VCaP (cell line): Measurements from ENCODE around the gene VEPH1.

ENCODE experiments used
- H3K27ac ChIP-seq: fragments of 450-650 bp; 2 replicates; pipeline ENCODE4 v1.5.1; 2017
- TF ChIP-seq, protein P1 (sequence below): fragments of 450-650 bp; conservative IDR thresholded peaks from 2 replicates; pipeline ENCODE4 v1.5.1; 2017; ENCODE audit warnings: mild to moderate bottlenecking, moderate library complexity

VEPH1 gene

DNA sequence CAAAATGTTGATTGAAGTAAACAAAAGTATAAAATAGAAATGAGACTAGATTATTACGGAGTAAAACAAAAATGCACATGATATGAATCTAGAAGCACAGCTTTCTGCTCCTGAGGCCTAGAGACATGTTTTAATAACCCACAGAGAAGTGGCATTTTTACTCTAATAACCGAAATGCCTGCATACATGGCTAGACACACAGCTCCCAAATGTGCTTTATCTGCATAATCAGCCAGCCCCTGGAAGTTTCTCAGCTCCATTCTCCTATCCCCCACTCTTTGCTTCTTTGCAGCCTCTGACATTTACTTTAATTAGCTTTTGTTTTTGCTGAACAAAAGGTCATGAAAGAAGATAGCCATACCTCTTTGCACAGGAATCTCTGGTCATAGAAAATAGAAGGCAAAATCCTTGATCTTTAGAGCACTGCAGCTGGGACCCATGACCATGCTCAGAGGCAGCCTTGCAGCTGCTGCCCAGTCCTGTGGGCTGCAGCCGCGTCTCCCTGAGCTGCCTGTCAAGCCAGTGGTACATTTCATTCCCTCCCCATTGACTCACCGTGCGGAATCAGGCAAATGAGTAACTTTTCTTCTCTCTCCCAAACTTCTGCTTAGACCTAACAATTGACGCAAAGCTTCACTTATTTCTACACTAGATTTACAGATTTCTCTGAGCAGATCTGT is at the start of gene VEPH1:
Gene VEPH1, minus strand, starts transcription at position 501 of the 680 bp plus-strand sequence. CDS start 8,067 bp downstream, outside the sequence.
- peak within 1 kb of the TSS; percentile 12; the same call in 1 of the 2 replicates for H3K27ac ChIP-seq
- TF ChIP-seq, protein P1, sequence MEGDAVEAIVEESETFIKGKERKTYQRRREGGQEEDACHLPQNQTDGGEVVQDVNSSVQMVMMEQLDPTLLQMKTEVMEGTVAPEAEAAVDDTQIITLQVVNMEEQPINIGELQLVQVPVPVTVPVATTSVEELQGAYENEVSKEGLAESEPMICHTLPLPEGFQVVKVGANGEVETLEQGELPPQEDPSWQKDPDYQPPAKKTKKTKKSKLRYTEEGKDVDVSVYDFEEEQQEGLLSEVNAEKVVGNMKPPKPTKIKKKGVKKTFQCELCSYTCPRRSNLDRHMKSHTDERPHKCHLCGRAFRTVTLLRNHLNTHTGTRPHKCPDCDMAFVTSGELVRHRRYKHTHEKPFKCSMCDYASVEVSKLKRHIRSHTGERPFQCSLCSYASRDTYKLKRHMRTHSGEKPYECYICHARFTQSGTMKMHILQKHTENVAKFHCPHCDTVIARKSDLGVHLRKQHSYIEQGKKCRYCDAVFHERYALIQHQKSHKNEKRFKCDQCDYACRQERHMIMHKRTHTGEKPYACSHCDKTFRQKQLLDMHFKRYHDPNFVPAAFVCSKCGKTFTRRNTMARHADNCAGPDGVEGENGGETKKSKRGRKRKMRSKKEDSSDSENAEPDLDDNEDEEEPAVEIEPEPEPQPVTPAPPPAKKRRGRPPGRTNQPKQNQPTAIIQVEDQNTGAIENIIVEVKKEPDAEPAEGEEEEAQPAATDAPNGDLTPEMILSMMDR, result no peak

DNA sequence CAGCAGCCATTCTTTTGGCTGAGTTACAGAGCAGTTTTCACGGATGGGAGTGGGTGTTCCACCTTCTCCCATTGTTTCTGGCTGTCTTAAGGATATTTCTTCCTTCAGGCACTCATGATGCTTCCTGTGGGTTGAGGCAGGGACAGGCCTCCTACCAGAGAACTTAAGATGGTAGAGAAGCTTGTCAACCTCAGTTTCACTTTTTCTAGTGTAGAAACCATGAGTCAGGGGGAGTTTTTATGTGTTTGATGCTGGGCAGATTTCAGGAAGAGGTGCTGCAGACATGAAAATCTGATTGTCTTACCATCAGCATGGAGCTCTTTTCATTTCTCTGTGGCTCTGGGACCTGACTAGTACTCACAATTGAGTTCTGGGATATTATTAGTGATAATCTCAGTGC is 48.7 kb upstream of the VEPH1 start:
- TF ChIP-seq, protein P1, result no peak
- H3K27ac ChIP-seq, result no peak overlapping the region

GRCh38 chr3:157549498-157549897 is 46.3 kb upstream of the VEPH1 start:
- H3K27ac ChIP-seq, result no peak overlapping the region
- TF ChIP-seq, protein P1, result no peak

DNA sequence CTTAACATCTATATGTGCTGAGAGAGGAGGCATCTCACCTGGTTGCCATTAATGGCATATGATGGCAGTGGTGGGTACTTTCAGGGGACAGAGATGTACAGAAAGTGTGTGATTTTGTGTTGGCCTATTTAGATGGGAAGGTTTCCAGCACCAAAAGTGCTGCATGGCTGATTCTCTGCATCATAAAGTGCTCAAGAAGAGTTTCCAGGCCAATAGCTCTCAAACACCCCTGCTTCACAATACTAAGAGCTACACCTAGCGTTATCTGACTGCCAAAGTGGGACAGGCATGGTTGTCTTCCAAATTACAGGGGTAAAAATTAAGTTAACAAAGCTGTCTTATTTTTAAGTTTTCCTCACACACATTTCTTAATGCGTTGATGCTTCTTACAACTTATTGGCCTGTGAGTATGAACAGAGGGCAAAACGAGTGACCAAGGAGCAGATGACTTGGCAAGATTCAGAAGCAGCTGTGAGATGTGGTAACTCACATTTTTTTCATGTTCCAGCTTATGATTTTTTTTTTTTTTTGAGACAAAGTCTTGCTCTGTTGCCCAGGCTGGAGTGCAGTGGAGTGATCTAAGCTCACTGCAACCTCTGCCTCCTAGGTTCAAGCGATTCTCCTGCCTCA is 41.4 kb upstream of the VEPH1 start:
- H3K27ac ChIP-seq, result no peak overlapping the region
- TF ChIP-seq, protein P1, result no peak

GRCh38 chr3:157543501-157544035 is 40.4 kb upstream of the VEPH1 start:
- TF ChIP-seq, protein P1, result peak; percentile 2; the same call in 1 of the 2 replicates
- peak overlapping the region; percentile 48 for H3K27ac ChIP-seq

DNA sequence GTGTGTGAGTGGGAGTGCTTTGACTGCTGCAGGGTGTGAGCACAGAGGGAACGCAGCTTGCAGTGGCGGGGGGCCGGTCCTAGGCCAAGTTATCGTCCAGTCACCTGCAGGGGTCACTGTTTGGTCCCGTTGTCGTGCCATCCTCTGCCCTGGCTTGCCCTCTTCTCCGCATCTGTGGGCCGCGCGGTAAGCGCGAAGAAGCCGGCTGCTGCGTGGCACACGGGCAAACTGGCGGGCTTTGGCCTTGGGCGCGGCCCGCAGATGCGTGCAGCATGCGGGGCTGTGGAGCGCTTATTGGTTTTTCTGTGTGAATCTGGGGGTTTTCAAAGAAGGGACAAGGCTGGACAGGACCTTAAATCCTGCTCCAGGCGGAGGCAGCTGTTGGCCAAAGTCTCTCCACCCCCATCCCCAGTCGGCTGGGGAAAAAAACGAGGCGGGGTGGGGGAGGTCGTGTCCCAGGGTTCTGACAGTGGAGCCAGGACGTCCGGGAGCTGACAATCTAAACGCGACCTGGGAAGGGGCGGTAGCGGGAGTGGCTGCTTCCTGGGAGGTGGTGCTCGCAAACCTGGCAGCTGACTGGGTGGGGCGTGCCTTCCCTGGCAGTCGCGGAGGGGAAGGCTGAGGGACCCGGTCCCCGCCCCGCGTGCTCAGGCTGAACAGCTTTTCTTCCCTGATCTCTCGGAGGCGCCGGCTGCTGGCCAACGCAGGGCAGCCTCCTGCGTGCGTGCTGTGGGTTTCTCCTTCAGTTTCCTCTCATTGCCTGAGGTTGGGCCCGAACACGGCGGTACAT is 39.7 kb upstream of the VEPH1 start:
- TF ChIP-seq, protein P1, result peak; percentile 55
- peak overlapping the region; percentile 48 for H3K27ac ChIP-seq
